Dermis blood vessel endothelial cell (primary cell): ENCODE data around the gene PRKD1. TPM values are rescaled to one million over a fixed set of nuclear protein-coding genes. Genes with fewer than 3 reads are reported as not detected.
"Not testable (repeated sequence)": the region's sequence is repeated elsewhere in the genome, so short reads cannot be mapped to it uniquely, and the experiment has no call there.

Source experiments
- DNase-seq: peaks from one replicate; pipeline ENCODE4 v3.0.0; 2010
- total RNA-seq: library from RNA; depleted of rRNA; stranded (reverse); fragments of >200 nt; gene quantifications from 2 replicates; pipeline ENCODE4 v1.2.3, GENCODE V29; 2014

Gene PRKD1
- total RNA-seq, 1 donor from 2014 or later: 16.5 TPM

GRCh38 chr14:29789475-29789874 is 138.2 kb downstream of the PRKD1 start:
- DNase-seq: no peak

GRCh38 chr14:29788093-29788492 is 139.6 kb downstream of the PRKD1 start:
- DNase-seq: no peak

- no peak for DNase-seq
Measured at GRCh38 chr14:29783556-29783955, 144.1 kb downstream of the PRKD1 start.

- no peak for DNase-seq
Measured at GRCh38 chr14:29782041-29782440, 145.6 kb downstream of the PRKD1 start.

GRCh38 chr14:29777142-29777541 is 150.5 kb downstream of the PRKD1 start:
- DNase-seq: not testable (repeated sequence)

GRCh38 chr14:29773990-29774389 is 153.7 kb downstream of the PRKD1 start:
- no peak for DNase-seq

GRCh38 chr14:29763342-29763858 is 164.2 kb downstream of the PRKD1 start:
- DNase-seq: no peak

- DNase-seq: no peak
Measured at GRCh38 chr14:29759521-29760340, 167.9 kb downstream of the PRKD1 start.

- DNase-seq: no peak
Measured at GRCh38 chr14:29757711-29758233, 169.9 kb downstream of the PRKD1 start.

- no peak for DNase-seq
Measured at GRCh38 chr14:29757188-29757680, 170.4 kb downstream of the PRKD1 start.

GRCh38 chr14:29756019-29756385 is 171.6 kb downstream of the PRKD1 start:
- DNase-seq: no peak

GRCh38 chr14:29755311-29756018 is 172.2 kb downstream of the PRKD1 start:
- peak; percentile 41 for DNase-seq

- no peak for DNase-seq
Measured at GRCh38 chr14:29754134-29754533, 173.5 kb downstream of the PRKD1 start.

GRCh38 chr14:29752221-29752923 is 175.3 kb downstream of the PRKD1 start:
- no peak for DNase-seq

GRCh38 chr14:29749829-29750228 is 177.8 kb downstream of the PRKD1 start:
- DNase-seq: no peak

GRCh38 chr14:29749327-29749726 is 178.3 kb downstream of the PRKD1 start:
- DNase-seq: peak; percentile 51

- DNase-seq: peak; percentile 48
Measured at GRCh38 chr14:29745863-29746262, 181.8 kb downstream of the PRKD1 start.

GRCh38 chr14:29743531-29743930 is 184.1 kb downstream of the PRKD1 start:
- DNase-seq: no peak

- peak; percentile 85 for DNase-seq
Measured at GRCh38 chr14:29741909-29742401, 185.7 kb downstream of the PRKD1 start.

GRCh38 chr14:29740491-29740890 is 187.2 kb downstream of the PRKD1 start:
- DNase-seq: no peak

GRCh38 chr14:29738950-29739349 is 188.7 kb downstream of the PRKD1 start:
- no peak for DNase-seq

GRCh38 chr14:29738056-29738455 is 189.6 kb downstream of the PRKD1 start:
- DNase-seq: no peak

GRCh38 chr14:29735459-29735858 is 192.2 kb downstream of the PRKD1 start:
- no peak for DNase-seq
